Body of pancreas (tissue), 4 donors: Measurements from ENCODE around the gene IL7R.

Experiments used
- POLR2A ChIP-seq, 3 donors: fragments of 450-650 bp; IDR thresholded peaks; one replicate each; pipeline ENCODE4 v1.6.1; 2016; ENCODE audit warnings: antibody characterized with exemption in 3 of 3, mild to moderate bottlenecking in 2 of 3
- TF ChIP-seq, protein P1 (sequence below), 7 experiments: fragments of 450-650 bp in 4 of 7; fragments of 200-600 bp in 3 of 7; sonication (generic) in 3 of 7; IDR thresholded peaks; one replicate each; pipeline ENCODE4 v1.5.1; 2016 to 2019; ENCODE audit warnings: antibody characterized with exemption in 7 of 7

DNA sequence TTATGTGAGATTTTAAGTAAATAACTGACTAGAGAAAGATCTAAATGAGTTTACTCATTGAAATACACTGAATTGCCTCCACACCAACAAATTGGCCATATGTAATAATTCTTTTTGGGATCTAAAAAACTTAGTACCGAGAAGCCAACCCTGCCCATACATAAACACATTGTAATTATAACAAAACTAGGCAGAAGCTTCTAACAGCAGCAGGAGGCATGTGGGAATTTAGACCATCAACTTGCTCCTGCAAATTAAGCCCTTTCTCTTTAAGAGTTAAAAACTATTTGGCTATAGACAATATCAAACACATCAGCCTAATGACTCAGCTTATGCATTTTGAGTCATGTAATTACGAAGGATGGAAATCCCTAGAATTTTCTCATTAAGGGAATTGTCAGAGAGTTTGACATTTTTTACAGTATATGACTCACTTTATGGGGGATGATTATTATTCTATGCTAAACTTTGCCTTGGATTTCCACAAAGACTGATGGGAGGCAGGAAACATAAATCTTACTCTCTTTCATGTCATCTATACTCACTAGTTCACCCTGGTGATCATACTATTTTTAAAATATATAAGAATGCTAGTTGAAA lies 1.0 kb downstream of the IL7R start:
- TF ChIP-seq, protein P1, sequence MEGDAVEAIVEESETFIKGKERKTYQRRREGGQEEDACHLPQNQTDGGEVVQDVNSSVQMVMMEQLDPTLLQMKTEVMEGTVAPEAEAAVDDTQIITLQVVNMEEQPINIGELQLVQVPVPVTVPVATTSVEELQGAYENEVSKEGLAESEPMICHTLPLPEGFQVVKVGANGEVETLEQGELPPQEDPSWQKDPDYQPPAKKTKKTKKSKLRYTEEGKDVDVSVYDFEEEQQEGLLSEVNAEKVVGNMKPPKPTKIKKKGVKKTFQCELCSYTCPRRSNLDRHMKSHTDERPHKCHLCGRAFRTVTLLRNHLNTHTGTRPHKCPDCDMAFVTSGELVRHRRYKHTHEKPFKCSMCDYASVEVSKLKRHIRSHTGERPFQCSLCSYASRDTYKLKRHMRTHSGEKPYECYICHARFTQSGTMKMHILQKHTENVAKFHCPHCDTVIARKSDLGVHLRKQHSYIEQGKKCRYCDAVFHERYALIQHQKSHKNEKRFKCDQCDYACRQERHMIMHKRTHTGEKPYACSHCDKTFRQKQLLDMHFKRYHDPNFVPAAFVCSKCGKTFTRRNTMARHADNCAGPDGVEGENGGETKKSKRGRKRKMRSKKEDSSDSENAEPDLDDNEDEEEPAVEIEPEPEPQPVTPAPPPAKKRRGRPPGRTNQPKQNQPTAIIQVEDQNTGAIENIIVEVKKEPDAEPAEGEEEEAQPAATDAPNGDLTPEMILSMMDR (IDR thresholded peaks at IDR 0.05), result no peak
- TF ChIP-seq POLR2A (IDR thresholded peaks at IDR 0.05), result no peak
